Caco-2 (cell line): ENCODE data around the gene EPC2. TPM values are rescaled to one million over a fixed set of nuclear protein-coding genes. Genes with fewer than 3 reads are reported as not detected.

Source experiments
- BruUV-seq: library from RNA; stranded (reverse); fragments of 400-500 nt; replicated peaks from 2 replicates; lab custom pipeline; 2021; lab: Mats Ljungman, UMichigan
- CTCF ChIA-PET: fragments of 300-600 bp; sonication (Branson Sonifier 250); formaldehyde crosslinking; loops from one replicate; lab custom pipeline; 2022; ENCODE audit warnings: antibody characterized with exemption; lab: Charles Lee
- POLR2A ChIA-PET: fragments of 300-600 bp; sonication (Branson Sonifier 250); formaldehyde crosslinking; loops from one replicate; lab custom pipeline; 2022; ENCODE audit warnings: antibody characterized with exemption; lab: Charles Lee
- DNase-seq, 2 experiments: peaks; one replicate each; pipeline versions ENCODE4 v3.0.0 to v3.0.0-alpha.2; 2020 to 2022
- H3K27me3 ChIP-seq: replicated peaks from 2 replicates; pipeline ENCODE4 v1.6.0; 2011; ENCODE audit warnings: low read length; ENCODE audit not compliant: control insufficient read depth, insufficient read depth
- H3K36me3 ChIP-seq: 2 replicates; pipeline ENCODE4 v1.5.1; 2011; ENCODE audit warnings: low read length; ENCODE audit not compliant: control insufficient read depth, insufficient read depth
- H3K4me1 ChIP-seq: fragments of 250-450 bp; sonication (Bioruptor Pico); 2 replicates; pipeline ENCODE4 v1.5.1; 2020; ENCODE audit warnings: mild to moderate bottlenecking
- H3K4me3 ChIP-seq: 2 replicates; pipeline ENCODE4 v1.5.1; 2011; ENCODE audit warnings: low read depth, mild to moderate bottlenecking, control low read depth, low read length
- H3K9me3 ChIP-seq: fragments of 250-450 bp; sonication (Bioruptor Pico); 2 replicates; pipeline ENCODE4 v1.5.1; 2020; ENCODE audit warnings: mild to moderate bottlenecking, moderate library complexity
- H3K27ac Mint-ChIP-seq: one replicate; pipeline ENCODE4 v1.8.0; 2022; ENCODE audit warnings: mixed read lengths; ENCODE audit not compliant: unreplicated experiment
- H3K27me3 Mint-ChIP-seq: one replicate; pipeline ENCODE4 v1.8.0; 2022; ENCODE audit warnings: mixed read lengths; ENCODE audit not compliant: insufficient read depth, unreplicated experiment
- H3K36me3 Mint-ChIP-seq: one replicate; pipeline ENCODE4 v1.8.0; 2022; ENCODE audit warnings: mild to moderate bottlenecking, mixed read lengths; ENCODE audit not compliant: insufficient read depth, unreplicated experiment
- H3K4me1 Mint-ChIP-seq: one replicate; pipeline ENCODE4 v1.8.0; 2022; ENCODE audit warnings: low read depth, mixed read lengths; ENCODE audit not compliant: unreplicated experiment
- H3K4me3 Mint-ChIP-seq: one replicate; pipeline ENCODE4 v1.8.0; 2022; ENCODE audit warnings: mild to moderate bottlenecking, moderate library complexity, mixed read lengths; ENCODE audit not compliant: unreplicated experiment
- H3K9me3 Mint-ChIP-seq: one replicate; pipeline ENCODE4 v1.8.0; 2022; ENCODE audit warnings: mixed read lengths; ENCODE audit not compliant: unreplicated experiment
- intact Hi-C: fragments of 100-400 bp; cut with micrococcal nuclease; formaldehyde crosslinking; loops from one replicate; pipeline ENCODE4 v1.10.0; 2022; ENCODE audit not compliant: unreplicated experiment
- total RNA-seq: library from RNA; stranded (reverse); gene quantifications from 2 replicates; pipeline ENCODE4 v1.2.3, GENCODE V29; 2022
- TF ChIP-seq, protein P1 (sequence below), 2 experiments: fragments of 200-600 bp in 1 of 2; IDR thresholded peaks; 1 replicate in 1 of 2; 2 replicates in 1 of 2; pipeline versions ENCODE4 v1.5.1 to v1.8.0; 2011 to 2022; ENCODE audit warnings: antibody characterized with exemption in 1 of 2, control low read depth in 1 of 2, inconsistent platforms in 1 of 2, low read depth in 1 of 2, low read length in 1 of 2, mild to moderate bottlenecking in 1 of 2, moderate library complexity in 1 of 2; ENCODE audit not compliant: insufficient read depth in 1 of 2, severe bottlenecking in 1 of 2, unreplicated experiment in 1 of 2

EPC2 gene
- total RNA-seq, 1 experiment from 2014 or later, result 32.0 TPM

DNA sequence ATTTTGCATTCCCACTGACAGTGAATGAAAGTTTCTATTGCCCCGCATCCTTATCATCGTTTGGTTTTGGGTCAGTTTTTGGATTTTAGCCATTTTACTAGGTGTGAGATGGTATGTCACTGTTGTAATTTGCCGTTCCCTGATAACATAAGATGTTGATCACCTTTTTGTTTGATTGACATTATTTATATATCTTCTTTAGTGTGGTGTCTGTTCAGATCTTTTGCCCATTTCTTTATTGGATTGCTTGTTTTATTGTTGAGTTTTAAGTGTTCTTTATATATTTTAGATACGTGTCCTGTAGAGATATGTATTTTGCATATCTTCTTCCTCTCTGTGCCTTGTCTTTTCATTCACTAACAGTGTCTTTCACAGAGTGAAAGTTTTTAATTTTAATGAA, 55.3 kb downstream of the EPC2 start:
- TF ChIP-seq, protein P1, sequence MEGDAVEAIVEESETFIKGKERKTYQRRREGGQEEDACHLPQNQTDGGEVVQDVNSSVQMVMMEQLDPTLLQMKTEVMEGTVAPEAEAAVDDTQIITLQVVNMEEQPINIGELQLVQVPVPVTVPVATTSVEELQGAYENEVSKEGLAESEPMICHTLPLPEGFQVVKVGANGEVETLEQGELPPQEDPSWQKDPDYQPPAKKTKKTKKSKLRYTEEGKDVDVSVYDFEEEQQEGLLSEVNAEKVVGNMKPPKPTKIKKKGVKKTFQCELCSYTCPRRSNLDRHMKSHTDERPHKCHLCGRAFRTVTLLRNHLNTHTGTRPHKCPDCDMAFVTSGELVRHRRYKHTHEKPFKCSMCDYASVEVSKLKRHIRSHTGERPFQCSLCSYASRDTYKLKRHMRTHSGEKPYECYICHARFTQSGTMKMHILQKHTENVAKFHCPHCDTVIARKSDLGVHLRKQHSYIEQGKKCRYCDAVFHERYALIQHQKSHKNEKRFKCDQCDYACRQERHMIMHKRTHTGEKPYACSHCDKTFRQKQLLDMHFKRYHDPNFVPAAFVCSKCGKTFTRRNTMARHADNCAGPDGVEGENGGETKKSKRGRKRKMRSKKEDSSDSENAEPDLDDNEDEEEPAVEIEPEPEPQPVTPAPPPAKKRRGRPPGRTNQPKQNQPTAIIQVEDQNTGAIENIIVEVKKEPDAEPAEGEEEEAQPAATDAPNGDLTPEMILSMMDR (IDR thresholded peaks at IDR 0.05; ENCODE audit: insufficient read depth in 1 of 2, low read depth in 1 of 2, low read length in 1 of 2, severe bottlenecking in 1 of 2, unreplicated experiment in 1 of 2), result no peak
- Histone ChIP-seq H3K36me3 (no peaks in the 10 kb centered on the region), H3K27me3 (no peaks in the 10 kb centered on the region), H3K4me3 (no peak overlapping the region), H3K4me1 (no peaks in the 10 kb centered on the region), H3K9me3 (no peaks in the 10 kb centered on the region; the same call in none of the 2 replicates)
- no peak overlapping the region for H3K4me3 Mint-ChIP-seq
- BruUV-seq, result no TSS peak
- no peaks in the 10 kb centered on the region for H3K27me3 Mint-ChIP-seq
- no peak for DNase-seq
- H3K36me3 Mint-ChIP-seq, result peaks cover 59% of the 10 kb centered on the region
- peaks cover 27% of the 10 kb centered on the region for H3K9me3 Mint-ChIP-seq
- CTCF ChIA-PET, result no interaction called here
- no peaks in the 10 kb centered on the region for H3K4me1 Mint-ChIP-seq
- intact Hi-C loops, result no loop called here
- H3K27ac Mint-ChIP-seq, result no peak overlapping the region
- POLR2A ChIA-PET, result no interaction called here

DNA sequence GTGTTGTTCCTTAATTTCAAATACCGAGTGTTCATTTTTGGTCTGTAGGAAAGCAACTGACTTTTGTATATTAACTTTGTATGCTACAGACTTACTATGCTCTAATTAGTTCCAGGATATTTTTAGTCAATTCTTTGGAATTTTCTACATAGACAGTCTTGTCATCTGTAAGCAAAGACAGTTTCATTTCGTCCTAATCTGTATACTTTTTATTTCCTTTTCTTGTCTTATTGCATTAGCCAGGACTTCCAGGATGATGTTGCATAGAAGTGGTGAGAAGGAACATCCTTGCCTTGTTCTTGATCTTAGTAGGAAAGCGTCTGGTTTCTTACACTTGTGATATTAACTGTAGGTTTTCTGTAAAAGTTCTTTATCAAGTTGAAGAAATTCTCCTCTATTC, 56.5 kb downstream of the EPC2 start:
- H3K9me3 ChIP-seq, result no peaks in the 10 kb centered on the region; the same call in none of the 2 replicates

DNA sequence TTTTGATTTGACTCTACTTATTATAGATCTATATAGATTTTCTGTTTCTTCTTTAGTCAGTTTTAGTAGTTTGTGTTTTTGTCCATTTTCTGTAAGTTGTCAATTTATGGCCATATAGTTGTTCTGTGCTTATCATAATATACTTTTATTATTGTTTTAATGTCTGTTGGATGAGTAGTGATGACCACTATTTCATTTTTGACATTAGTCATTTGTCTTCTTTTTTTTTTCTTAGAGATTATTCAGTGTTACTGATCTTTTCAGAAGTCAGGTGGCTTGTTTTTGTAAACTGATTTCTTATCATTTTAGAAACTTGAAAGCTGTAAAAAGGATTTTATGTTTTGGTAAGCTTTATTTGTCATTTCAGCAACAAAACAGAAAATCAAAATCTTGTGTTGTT, 57.3 kb downstream of the EPC2 start:
- ChIA-PET POLR2A (no interaction called here), CTCF (no interaction called here)
- Histone ChIP-seq H3K9me3 (no peaks in the 10 kb centered on the region; the same call in none of the 2 replicates), H3K27me3 (no peaks in the 10 kb centered on the region), H3K4me1 (no peaks in the 10 kb centered on the region), H3K4me3 (no peak overlapping the region), H3K36me3 (peaks cover 1% of the 10 kb centered on the region; the same call in 1 of the 2 replicates)
- no peak overlapping the region for H3K27ac Mint-ChIP-seq
- no peaks in the 10 kb centered on the region for H3K4me1 Mint-ChIP-seq
- H3K4me3 Mint-ChIP-seq, result no peak overlapping the region
- H3K36me3 Mint-ChIP-seq, result peaks cover 62% of the 10 kb centered on the region
- no peak for DNase-seq
- H3K27me3 Mint-ChIP-seq, result no peaks in the 10 kb centered on the region
- TF ChIP-seq, protein P1 (IDR thresholded peaks at IDR 0.05; ENCODE audit: insufficient read depth in 1 of 2, low read depth in 1 of 2, low read length in 1 of 2, severe bottlenecking in 1 of 2, unreplicated experiment in 1 of 2), result no peak
- peaks cover 40% of the 10 kb centered on the region for H3K9me3 Mint-ChIP-seq
- no TSS peak for BruUV-seq
- intact Hi-C loops, result no loop called here

More for the DNA sequence above, 56.5 kb downstream of the EPC2 start:
- H3K9me3 Mint-ChIP-seq, result peaks cover 32% of the 10 kb centered on the region
- Histone ChIP-seq H3K27me3 (no peaks in the 10 kb centered on the region), H3K4me1 (no peaks in the 10 kb centered on the region), H3K4me3 (no peak overlapping the region), H3K36me3 (peaks cover 1% of the 10 kb centered on the region; the same call in 1 of the 2 replicates)
- no peak overlapping the region for H3K4me3 Mint-ChIP-seq
- intact Hi-C loops, result no loop called here
- ChIA-PET CTCF (no interaction called here), POLR2A (no interaction called here)
- H3K36me3 Mint-ChIP-seq, result peaks cover 58% of the 10 kb centered on the region
- H3K27me3 Mint-ChIP-seq, result no peaks in the 10 kb centered on the region
- H3K27ac Mint-ChIP-seq, result no peak overlapping the region
- no TSS peak for BruUV-seq
- TF ChIP-seq, protein P1 (IDR thresholded peaks at IDR 0.05; ENCODE audit: insufficient read depth in 1 of 2, low read depth in 1 of 2, low read length in 1 of 2, severe bottlenecking in 1 of 2, unreplicated experiment in 1 of 2), result no peak
- no peaks in the 10 kb centered on the region for H3K4me1 Mint-ChIP-seq
- DNase-seq, result no peak
